Measurements from ENCODE around the gene ADGRV1.

The ADGRV1 gene

DNA sequence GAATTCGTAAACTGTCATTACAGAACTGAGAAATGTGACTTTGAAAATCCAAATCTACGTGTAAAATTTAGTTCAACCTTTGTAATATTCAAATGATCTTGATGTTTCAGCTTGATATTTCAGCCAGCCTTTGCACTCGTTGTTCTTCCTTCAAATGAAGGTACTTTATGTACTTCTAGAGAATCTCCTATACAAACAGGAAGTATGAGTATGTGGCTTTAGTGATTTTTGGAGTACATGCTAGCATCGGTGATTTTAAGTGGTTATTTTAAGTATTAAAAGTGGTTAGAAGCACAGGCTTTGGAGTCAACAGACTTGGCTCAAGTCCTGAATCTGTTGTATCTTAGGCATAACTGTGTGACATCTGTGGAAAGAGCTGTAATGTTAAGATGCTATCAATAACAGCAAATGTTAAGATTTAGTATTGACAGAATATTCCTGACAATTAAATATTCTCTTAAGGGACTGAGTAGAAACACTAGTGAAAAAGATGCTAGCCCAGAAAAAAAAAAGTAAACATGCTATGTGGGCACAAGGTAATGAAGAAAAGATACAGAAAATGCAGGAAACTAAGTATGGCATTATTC is 398.0 kb downstream of the ADGRV1 start:
- no peak overlapping the region for H3K4me3 ChIP-seq (ENCODE audit: low read depth, low read length)
- TF ChIP-seq, protein P1, sequence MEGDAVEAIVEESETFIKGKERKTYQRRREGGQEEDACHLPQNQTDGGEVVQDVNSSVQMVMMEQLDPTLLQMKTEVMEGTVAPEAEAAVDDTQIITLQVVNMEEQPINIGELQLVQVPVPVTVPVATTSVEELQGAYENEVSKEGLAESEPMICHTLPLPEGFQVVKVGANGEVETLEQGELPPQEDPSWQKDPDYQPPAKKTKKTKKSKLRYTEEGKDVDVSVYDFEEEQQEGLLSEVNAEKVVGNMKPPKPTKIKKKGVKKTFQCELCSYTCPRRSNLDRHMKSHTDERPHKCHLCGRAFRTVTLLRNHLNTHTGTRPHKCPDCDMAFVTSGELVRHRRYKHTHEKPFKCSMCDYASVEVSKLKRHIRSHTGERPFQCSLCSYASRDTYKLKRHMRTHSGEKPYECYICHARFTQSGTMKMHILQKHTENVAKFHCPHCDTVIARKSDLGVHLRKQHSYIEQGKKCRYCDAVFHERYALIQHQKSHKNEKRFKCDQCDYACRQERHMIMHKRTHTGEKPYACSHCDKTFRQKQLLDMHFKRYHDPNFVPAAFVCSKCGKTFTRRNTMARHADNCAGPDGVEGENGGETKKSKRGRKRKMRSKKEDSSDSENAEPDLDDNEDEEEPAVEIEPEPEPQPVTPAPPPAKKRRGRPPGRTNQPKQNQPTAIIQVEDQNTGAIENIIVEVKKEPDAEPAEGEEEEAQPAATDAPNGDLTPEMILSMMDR (IDR thresholded peaks at IDR 0.05; ENCODE audit: low read depth, low read length, missing control alignments): no peak
- no peak for DNase-seq (ENCODE audit: low read depth)

DNA sequence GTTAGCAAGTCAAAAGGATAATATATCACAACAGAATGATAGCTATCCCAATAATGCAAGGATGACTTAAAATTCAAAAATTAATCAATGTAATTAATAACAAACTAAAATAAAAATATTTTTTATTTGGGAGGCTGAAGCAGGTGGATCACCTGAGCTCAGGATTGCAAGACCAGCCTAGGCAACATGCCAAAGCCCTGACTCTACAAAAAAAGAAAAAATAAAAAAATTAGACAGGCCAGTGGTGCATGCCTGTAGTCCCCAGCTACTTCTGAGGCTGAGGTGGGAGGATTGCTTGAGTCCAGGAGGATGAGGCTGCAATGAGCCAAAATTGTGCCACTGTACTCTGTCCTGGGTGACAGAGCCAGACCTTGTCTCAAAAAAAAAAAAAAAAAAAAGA is 399.3 kb downstream of the ADGRV1 start:
- no peak for DNase-seq (ENCODE audit: low read depth)
- no peak overlapping the region for H3K4me3 ChIP-seq (ENCODE audit: low read depth, low read length)
- TF ChIP-seq, protein P1 (IDR thresholded peaks at IDR 0.05; ENCODE audit: low read depth, low read length, missing control alignments): no peak

DNA sequence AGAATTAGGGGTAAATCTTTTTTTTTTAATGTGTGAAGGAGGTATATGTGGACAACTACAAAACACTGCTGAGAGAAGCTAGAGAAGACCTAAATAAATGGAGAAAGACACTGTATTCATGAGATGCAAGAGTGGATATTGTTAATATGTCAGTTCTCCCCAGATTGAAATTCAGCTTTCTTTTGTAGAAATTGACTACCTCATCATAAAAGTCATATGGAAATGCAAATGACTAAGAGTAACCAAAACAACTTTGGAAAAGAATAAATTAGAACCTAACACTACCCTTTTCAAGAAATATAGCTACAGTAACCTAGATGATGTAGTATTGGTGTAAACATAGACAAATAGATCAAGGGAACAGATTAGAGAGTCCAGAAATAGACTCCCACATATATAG is 400.7 kb downstream of the ADGRV1 start:
- no peak overlapping the region for H3K4me3 ChIP-seq (ENCODE audit: low read depth, low read length)
- TF ChIP-seq, protein P1 (IDR thresholded peaks at IDR 0.05; ENCODE audit: low read depth, low read length, missing control alignments): no peak
- DNase-seq (ENCODE audit: low read depth): no peak

DNA sequence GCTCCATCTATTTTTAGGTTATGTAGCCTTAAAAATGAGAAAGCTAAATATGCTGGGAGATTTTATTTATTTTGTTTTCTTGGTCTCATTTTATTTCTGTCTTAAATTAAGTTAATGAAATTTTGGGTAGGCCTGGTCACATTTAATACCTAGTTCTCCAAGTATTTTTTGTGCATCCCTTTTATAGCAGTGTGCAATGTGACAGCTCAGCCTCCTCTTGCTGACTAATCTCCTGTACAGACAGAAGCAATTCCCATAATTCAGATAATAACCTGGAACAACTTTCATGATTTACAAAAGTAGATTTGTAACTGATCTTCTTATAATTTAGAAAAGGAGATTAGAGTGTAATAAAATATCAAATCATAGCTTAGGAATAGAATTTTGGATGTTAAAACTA is 403.9 kb downstream of the ADGRV1 start:
- TF ChIP-seq, protein P1 (IDR thresholded peaks at IDR 0.05; ENCODE audit: low read depth, low read length, missing control alignments): no peak
- DNase-seq (ENCODE audit: low read depth): no peak
- H3K4me3 ChIP-seq (ENCODE audit: low read depth, low read length): no peak overlapping the region

DNA sequence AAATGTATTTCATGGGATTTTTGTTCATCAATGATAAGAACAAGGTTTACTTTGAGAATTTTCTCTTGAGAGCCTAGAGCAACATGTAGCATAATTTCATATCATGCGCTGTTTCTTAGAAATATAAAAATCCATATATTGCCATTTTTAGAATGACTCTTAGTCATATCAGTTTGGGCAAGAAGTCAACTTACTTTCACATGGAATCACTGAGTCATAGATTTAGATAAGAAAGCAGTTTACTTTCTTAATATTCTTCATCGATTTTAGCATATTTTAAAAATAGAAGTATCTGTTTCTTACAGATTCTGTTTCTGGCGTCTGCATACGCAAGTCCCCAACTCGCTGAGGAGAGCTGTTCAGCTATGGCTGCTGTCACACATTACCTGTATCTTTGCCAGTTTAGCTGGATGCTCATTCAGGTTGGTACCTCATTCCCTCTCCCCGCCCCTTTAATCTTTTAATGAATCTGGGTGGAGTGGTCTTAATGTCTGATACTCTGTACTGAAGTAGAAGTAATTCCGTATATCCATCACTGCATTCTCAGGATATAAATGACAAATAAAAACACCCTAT is 406.6 kb downstream of the ADGRV1 start:
- DNase-seq (ENCODE audit: low read depth): no peak
- H3K4me3 ChIP-seq (ENCODE audit: low read depth, low read length): no peak overlapping the region
- TF ChIP-seq, protein P1 (IDR thresholded peaks at IDR 0.05; ENCODE audit: low read depth, low read length, missing control alignments): no peak

DNA sequence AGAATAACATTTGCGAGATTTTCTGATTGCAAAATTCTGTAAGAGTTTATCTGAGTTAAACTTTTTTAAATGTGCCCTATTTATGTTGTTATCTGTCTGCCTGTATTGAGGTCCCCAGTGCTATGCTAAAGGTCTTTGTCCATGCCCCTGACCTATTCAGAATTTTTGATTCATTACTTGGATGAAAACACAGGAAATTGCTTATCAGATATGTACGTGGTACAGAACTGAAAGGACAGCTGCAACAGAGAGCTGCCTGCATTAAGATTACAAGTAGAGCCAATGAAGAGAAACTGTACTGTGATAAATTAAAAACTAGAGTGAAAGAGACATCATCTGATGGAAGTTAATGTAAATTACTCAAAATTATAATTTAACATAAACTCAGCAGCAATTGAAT is 408.8 kb downstream of the ADGRV1 start:
- no peak overlapping the region for H3K4me3 ChIP-seq (ENCODE audit: low read depth, low read length)
- DNase-seq (ENCODE audit: low read depth): no peak
- TF ChIP-seq, protein P1 (IDR thresholded peaks at IDR 0.05; ENCODE audit: low read depth, low read length, missing control alignments): no peak

DNA sequence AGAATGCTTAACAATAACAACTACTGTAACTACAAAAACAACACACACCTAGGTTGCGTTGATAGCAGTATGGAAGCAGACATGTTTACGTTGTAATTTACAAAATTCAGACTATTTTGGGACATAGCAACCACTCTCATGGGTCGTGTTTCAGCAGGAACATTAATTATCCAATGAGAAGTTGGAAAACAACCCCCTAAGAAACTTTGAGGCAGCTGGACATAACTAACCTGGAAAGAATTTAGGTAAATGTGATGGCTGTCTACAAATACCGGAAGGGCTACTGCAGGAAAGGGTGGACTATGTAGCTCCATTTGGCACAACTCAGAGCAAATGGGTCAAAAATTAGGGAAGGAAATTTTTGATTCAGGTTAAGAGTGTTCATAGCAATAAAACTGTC is 409.3 kb downstream of the ADGRV1 start:
- no peak for DNase-seq (ENCODE audit: low read depth)
- TF ChIP-seq, protein P1 (IDR thresholded peaks at IDR 0.05; ENCODE audit: low read depth, low read length, missing control alignments): no peak
- no peak overlapping the region for H3K4me3 ChIP-seq (ENCODE audit: low read depth, low read length)

Data from GM12864 (cell line).